OCI-LY7 (cell line): ENCODE data around the gene LONP1. TPM values are rescaled to one million over a fixed set of nuclear protein-coding genes. Genes with fewer than 3 reads are reported as not detected.

ENCODE experiments used
- Bru-seq: library from RNA; stranded (reverse); fragments of 400-500 nt; gene quantifications from one replicate; lab custom pipeline; 2021; lab: Mats Ljungman, UMichigan
- BruChase-seq, 2 experiments: library from RNA; stranded (reverse); fragments of 400-500 nt; gene quantifications; one replicate each; lab custom pipeline; 2021; lab: Mats Ljungman, UMichigan
- BruUV-seq: library from RNA; stranded (reverse); fragments of 400-500 nt; replicated peaks from 2 replicates; lab custom pipeline; 2021; lab: Mats Ljungman, UMichigan
- CTCF ChIA-PET: fragments of 300-600 bp; sonication (Branson Sonifier 250); formaldehyde crosslinking; loops from one replicate; lab custom pipeline; 2022; ENCODE audit warnings: antibody characterized with exemption; ENCODE audit not compliant: unreplicated experiment; lab: Charles Lee
- POLR2A ChIA-PET: fragments of 300-600 bp; sonication (Branson Sonifier 250); formaldehyde crosslinking; loops from one replicate; lab custom pipeline; 2022; ENCODE audit warnings: antibody characterized with exemption; lab: Charles Lee
- DNase-seq: peaks from one replicate; pipeline ENCODE4 v3.0.0-alpha.2; 2015; ENCODE audit warnings: low spot score
- H2AFZ ChIP-seq: fragments of 200-600 bp; sonication (generic), shearing (Covaris generic); 2 replicates; pipeline ENCODE4 v1.6.1; 2014; ENCODE audit warnings: mild to moderate bottlenecking, antibody characterized with exemption, low read length, moderate library complexity
- H3K27ac ChIP-seq: fragments of 200-600 bp; sonication (generic); 2 replicates; pipeline ENCODE4 v1.5.1; 2014; ENCODE audit warnings: mixed run types, low read depth, mild to moderate bottlenecking, moderate library complexity, low read length, inconsistent platforms; ENCODE audit not compliant: poor library complexity, severe bottlenecking
- H3K36me3 ChIP-seq: fragments of 200-600 bp; sonication (generic); 2 replicates; pipeline ENCODE4 v1.6.1; 2014; ENCODE audit warnings: mild to moderate bottlenecking, antibody characterized with exemption, low read length, moderate library complexity, mixed read lengths; ENCODE audit not compliant: insufficient read depth
- H3K4me1 ChIP-seq: fragments of 200-600 bp; sonication (generic); 2 replicates; pipeline ENCODE4 v1.5.1; 2014; ENCODE audit warnings: mild to moderate bottlenecking, low read length; ENCODE audit not compliant: insufficient read depth, poor library complexity, severe bottlenecking
- H3K4me2 ChIP-seq: fragments of 200-600 bp; sonication (generic); 2 replicates; pipeline ENCODE4 v1.6.1; 2014; ENCODE audit warnings: mild to moderate bottlenecking, low read length
- H3K4me3 ChIP-seq: fragments of 200-600 bp; sonication (generic); 2 replicates; pipeline ENCODE4 v1.5.1; 2014; ENCODE audit warnings: mild to moderate bottlenecking, low read depth, low read length; ENCODE audit not compliant: poor library complexity, severe bottlenecking
- H3K79me2 ChIP-seq: fragments of 200-600 bp; sonication (generic); 2 replicates; pipeline ENCODE4 v1.6.1; 2016; ENCODE audit warnings: low read depth, mild to moderate bottlenecking, low read length, moderate library complexity, mixed read lengths; ENCODE audit not compliant: insufficient read depth
- H3K9me2 ChIP-seq: fragments of 200-600 bp; sonication (generic); 2 replicates; pipeline ENCODE4 v1.6.1; 2016; ENCODE audit warnings: mild to moderate bottlenecking, low read length, mixed read lengths; ENCODE audit not compliant: insufficient read depth
- H3K9me3 ChIP-seq: fragments of 200-600 bp; sonication (generic); 2 replicates; pipeline ENCODE4 v1.6.1; 2014; ENCODE audit warnings: mild to moderate bottlenecking, mixed run types, low read length, mixed read lengths
- H4K20me1 ChIP-seq: fragments of 200-600 bp; sonication (generic); 2 replicates; pipeline ENCODE4 v1.6.1; 2014; ENCODE audit warnings: mild to moderate bottlenecking, antibody characterized with exemption, low read length, moderate library complexity, mixed read lengths; ENCODE audit not compliant: insufficient read depth
- EZH2phosphoT487 ChIP-seq: fragments of 200-600 bp; sonication (generic); IDR thresholded peaks from 2 replicates; pipeline ENCODE4 v1.6.1; 2018; ENCODE audit warnings: low read depth, borderline replicate concordance, mild to moderate bottlenecking, mixed run types, antibody characterized with exemption, low read length, moderate library complexity, mixed read lengths
- intact Hi-C: fragments of 100-400 bp; cut with micrococcal nuclease; formaldehyde crosslinking; loops from one replicate; pipeline ENCODE4 v1.10.0; 2022; ENCODE audit not compliant: unreplicated experiment
- long read RNA-seq: library from polyadenylated mRNA; stranded (forward); transcript quantifications from one replicate; pipeline ENCODE4 v2.0.0, GENCODE V29; 2022
- total RNA-seq, 2 experiments: library from RNA; depleted of rRNA in 1 of 2; stranded (reverse); fragments of >200 nt in 1 of 2; shearing (Covaris generic) in 1 of 2; gene quantifications; 2 replicates each; pipeline ENCODE4 v1.2.3, GENCODE V29; 2014 to 2022
- TF ChIP-seq, protein P1 (sequence below): fragments of 200-600 bp; sonication (generic); conservative IDR thresholded peaks from 2 replicates; pipeline ENCODE4 v1.5.1; 2014; ENCODE audit warnings: mild to moderate bottlenecking, antibody characterized with exemption, low read length, moderate library complexity, mixed read lengths

The LONP1 gene, protein sequence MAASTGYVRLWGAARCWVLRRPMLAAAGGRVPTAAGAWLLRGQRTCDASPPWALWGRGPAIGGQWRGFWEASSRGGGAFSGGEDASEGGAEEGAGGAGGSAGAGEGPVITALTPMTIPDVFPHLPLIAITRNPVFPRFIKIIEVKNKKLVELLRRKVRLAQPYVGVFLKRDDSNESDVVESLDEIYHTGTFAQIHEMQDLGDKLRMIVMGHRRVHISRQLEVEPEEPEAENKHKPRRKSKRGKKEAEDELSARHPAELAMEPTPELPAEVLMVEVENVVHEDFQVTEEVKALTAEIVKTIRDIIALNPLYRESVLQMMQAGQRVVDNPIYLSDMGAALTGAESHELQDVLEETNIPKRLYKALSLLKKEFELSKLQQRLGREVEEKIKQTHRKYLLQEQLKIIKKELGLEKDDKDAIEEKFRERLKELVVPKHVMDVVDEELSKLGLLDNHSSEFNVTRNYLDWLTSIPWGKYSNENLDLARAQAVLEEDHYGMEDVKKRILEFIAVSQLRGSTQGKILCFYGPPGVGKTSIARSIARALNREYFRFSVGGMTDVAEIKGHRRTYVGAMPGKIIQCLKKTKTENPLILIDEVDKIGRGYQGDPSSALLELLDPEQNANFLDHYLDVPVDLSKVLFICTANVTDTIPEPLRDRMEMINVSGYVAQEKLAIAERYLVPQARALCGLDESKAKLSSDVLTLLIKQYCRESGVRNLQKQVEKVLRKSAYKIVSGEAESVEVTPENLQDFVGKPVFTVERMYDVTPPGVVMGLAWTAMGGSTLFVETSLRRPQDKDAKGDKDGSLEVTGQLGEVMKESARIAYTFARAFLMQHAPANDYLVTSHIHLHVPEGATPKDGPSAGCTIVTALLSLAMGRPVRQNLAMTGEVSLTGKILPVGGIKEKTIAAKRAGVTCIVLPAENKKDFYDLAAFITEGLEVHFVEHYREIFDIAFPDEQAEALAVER
- 170 and 191 TPM in 2 replicates for total RNA-seq (2014; rRNA removed; shearing (Covaris generic))
- total RNA-seq (2022), result 248 and 280 TPM in 2 replicates
- percentile 79 among the genes with signal in this experiment for Bru-seq, nascent RNA
- percentile 91 among the genes with signal in this experiment for BruChase-seq, experiment 1, labeled RNA remaining after a 6-hour chase
- percentile 87 among the genes with signal in this experiment for BruChase-seq, experiment 2, labeled RNA remaining after a 2-hour chase
- long read RNA-seq, transcript LONP1-201 (18 exons, 3,236 nt), result major isoform, 627 of 744 reads
- long read RNA-seq, partial matches to known transcripts, result 47 of 744 reads
- long read RNA-seq, other reads (novel, unspliced or antisense), result 68 of 744 reads

DNA sequence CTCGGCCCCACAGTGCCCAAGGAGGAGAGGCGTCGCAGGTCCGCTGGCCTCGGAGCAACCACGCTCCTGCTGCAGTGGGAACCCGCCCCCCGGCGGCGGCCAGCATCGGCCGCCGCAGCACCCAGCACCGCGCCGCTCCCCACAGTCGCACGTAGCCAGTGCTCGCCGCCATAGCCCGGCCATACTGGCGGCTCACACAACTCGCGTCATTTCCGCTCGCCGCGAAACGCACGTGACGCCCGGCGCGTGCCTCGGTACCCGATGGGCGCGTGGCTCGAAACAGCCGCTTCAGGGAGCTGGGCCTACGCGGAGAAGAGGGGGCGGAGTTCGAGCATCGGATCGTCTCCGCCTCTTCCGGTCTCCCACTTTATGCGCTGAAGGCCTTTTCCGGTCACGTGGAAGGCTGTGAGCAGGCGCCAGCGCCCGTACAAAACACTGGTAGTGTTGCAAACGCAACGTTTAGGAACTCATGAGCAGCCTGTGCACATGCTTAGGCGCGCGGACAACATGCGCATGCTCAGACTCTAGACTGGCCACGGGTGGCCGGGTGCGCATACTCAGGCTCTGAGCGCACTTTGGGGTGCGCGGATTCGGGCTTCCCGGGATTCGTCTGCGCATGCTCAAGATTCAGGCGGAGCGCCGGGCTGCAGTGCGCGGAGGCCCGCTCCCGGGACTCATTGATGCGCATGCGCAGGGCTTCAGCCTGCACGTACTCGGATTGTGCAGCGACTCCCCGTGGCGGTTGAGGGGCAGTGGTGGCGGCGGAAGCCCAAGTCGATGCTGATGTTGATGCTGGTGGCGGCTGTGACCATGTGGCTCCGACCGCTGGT is at the start of gene LONP1, which contains the start of gene CATSPERD:
Gene LONP1 (minus strand): TSS at position 186 of the 830 bp plus-strand sequence. CDS start 14 bp downstream, at position 172.
Gene CATSPERD (plus strand): TSS at position 677 of the 830 bp plus-strand sequence. CDS start 101 bp downstream, at position 778.
- Histone ChIP-seq H3K9me2 (no peaks in the 10 kb centered on the region), H3K36me3 (peaks cover 38% of the 10 kb centered on the region), H3K9me3 (no peaks in the 10 kb centered on the region), H3K27ac (peak within 1 kb of the TSS; percentile 85), H2AFZ (peak within 1 kb of the TSS; percentile 59; the same call in 1 of the 2 replicates), H3K4me3 (peak within 1 kb of the TSS; percentile 98), H4K20me1 (0 out of 2 replicates have a peak, but pooled peaks cover 8% of the 10 kb centered on the region), H3K4me1 (peaks cover 26% of the 10 kb centered on the region), H3K79me2 (peaks cover 47% of the 10 kb centered on the region), H3K4me2 (peak within 1 kb of the TSS; percentile 82)
- ChIA-PET POLR2A (interaction anchor here (0.5 to 2.7 kb wide), 4 partner anchors 31 to 518 kb away, joined by 3 to 8 read pairs (median 5); partner anchors contain the start of gene RPL36), CTCF (no interaction called here)
- intact Hi-C loops, result loop anchor here (1.0 to 2.0 kb wide), 4 partner anchors 29 to 71 kb away; partner anchors contain the start of gene DUS3L
- no TSS peak for BruUV-seq
- peak; percentile 100 for DNase-seq
- TF ChIP-seq, protein P1, sequence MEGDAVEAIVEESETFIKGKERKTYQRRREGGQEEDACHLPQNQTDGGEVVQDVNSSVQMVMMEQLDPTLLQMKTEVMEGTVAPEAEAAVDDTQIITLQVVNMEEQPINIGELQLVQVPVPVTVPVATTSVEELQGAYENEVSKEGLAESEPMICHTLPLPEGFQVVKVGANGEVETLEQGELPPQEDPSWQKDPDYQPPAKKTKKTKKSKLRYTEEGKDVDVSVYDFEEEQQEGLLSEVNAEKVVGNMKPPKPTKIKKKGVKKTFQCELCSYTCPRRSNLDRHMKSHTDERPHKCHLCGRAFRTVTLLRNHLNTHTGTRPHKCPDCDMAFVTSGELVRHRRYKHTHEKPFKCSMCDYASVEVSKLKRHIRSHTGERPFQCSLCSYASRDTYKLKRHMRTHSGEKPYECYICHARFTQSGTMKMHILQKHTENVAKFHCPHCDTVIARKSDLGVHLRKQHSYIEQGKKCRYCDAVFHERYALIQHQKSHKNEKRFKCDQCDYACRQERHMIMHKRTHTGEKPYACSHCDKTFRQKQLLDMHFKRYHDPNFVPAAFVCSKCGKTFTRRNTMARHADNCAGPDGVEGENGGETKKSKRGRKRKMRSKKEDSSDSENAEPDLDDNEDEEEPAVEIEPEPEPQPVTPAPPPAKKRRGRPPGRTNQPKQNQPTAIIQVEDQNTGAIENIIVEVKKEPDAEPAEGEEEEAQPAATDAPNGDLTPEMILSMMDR, result peak; percentile 86
- TF ChIP-seq EZH2phosphoT487, result no peak

DNA sequence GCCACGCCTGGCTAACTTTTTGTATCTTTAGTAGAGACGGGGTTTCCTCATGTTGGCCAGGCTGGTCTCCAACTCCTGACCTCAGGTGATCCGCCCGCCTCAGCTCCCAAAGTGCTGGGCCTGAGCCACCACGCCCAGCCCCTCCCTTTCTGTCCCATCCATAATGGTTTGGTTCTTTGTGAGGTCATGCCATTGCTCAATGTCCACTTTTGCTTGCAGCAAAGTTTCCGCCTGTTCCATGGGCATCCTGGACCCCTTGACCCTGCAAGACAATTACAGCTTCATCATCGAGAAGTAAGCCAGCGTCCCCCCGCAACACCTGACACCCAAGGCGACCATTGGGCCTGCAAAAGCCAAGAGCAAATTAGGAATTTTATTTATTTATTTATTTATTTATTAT is 48.0 kb upstream of the LONP1 start:
- H3K4me2 ChIP-seq, result peak overlapping the region; percentile 4; the same call in 1 of the 2 replicates
- H3K36me3 ChIP-seq, result no peaks in the 10 kb centered on the region
- no peaks in the 10 kb centered on the region for H3K9me2 ChIP-seq
- H3K4me3 ChIP-seq, result no peak overlapping the region
- CTCF ChIA-PET, result no interaction called here
- BruUV-seq, result no TSS peak
- no peak for DNase-seq
- no peaks in the 10 kb centered on the region for H4K20me1 ChIP-seq
- H3K4me1 ChIP-seq, result peaks cover 20% of the 10 kb centered on the region
- intact Hi-C loops, result loop anchor here (1.0 kb wide), 1 partner anchor 48 kb away; the partner anchor contains the start of genes CATSPERD and LONP1
- H3K79me2 ChIP-seq, result no peaks in the 10 kb centered on the region
- H3K9me3 ChIP-seq, result no peaks in the 10 kb centered on the region
- no peak overlapping the region for H2AFZ ChIP-seq
- POLR2A ChIA-PET, result interaction anchor here (1.2 kb wide), 1 partner anchor 202 kb away, joined by 3 read pairs; no protein-coding TSS in a partner anchor
- peak overlapping the region; percentile 72 for H3K27ac ChIP-seq
- no peak for TF ChIP-seq EZH2phosphoT487
- TF ChIP-seq, protein P1, result no peak
